ENCODE data around the gene SLC3A2. TPM values are rescaled to one million over a fixed set of nuclear protein-coding genes. Genes with fewer than 3 reads are reported as not detected.

The SLC3A2 gene
- total RNA-seq, 1 donor, result 259 TPM

DNA sequence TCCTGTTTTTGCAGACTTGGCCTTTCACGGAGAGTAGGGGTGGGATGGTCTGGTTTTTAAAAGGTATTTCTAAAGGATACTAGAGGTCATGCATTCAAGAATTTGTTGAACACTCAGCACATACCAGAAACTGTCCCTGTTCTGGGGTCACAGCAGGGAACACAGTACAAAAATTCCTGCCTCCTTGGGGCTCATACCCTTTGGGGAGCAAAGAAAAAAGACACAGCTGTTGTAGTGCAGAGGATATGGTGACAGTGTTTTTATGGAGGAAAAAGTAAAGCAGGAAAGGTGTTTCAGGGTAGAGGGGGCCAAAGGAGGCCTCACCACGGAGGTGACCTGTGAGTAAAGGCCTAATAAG, 8.4 kb downstream of the SLC3A2 start:
- peaks cover 22% of the 10 kb centered on the region for H3K4me1 ChIP-seq (ENCODE audit: insufficient read depth, low read length)
- H2AFZ ChIP-seq (ENCODE audit: low read length), result no peak overlapping the region
- no peak overlapping the region for H3K4me2 ChIP-seq (ENCODE audit: insufficient read depth, low read length)
- TF ChIP-seq, protein P1, sequence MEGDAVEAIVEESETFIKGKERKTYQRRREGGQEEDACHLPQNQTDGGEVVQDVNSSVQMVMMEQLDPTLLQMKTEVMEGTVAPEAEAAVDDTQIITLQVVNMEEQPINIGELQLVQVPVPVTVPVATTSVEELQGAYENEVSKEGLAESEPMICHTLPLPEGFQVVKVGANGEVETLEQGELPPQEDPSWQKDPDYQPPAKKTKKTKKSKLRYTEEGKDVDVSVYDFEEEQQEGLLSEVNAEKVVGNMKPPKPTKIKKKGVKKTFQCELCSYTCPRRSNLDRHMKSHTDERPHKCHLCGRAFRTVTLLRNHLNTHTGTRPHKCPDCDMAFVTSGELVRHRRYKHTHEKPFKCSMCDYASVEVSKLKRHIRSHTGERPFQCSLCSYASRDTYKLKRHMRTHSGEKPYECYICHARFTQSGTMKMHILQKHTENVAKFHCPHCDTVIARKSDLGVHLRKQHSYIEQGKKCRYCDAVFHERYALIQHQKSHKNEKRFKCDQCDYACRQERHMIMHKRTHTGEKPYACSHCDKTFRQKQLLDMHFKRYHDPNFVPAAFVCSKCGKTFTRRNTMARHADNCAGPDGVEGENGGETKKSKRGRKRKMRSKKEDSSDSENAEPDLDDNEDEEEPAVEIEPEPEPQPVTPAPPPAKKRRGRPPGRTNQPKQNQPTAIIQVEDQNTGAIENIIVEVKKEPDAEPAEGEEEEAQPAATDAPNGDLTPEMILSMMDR (IDR thresholded peaks at IDR 0.05; ENCODE audit: extremely low read depth, low read depth, low read length), result no peak
- peaks cover 56% of the 10 kb centered on the region for H3K36me3 ChIP-seq (ENCODE audit: insufficient read depth, low read length)
- peaks cover 31% of the 10 kb centered on the region for H3K79me2 ChIP-seq (ENCODE audit: insufficient read depth, low read length)
- no peaks in the 10 kb centered on the region for H3K27me3 ChIP-seq (ENCODE audit: insufficient read depth, low read length)
- peak; percentile 73 for DNase-seq (ENCODE audit: insufficient read length, low spot score, missing footprints)
- H3K27ac ChIP-seq (ENCODE audit: low read depth, low read length), result no peak overlapping the region
- H4K20me1 ChIP-seq (ENCODE audit: insufficient read depth, low read length), result peaks cover 59% of the 10 kb centered on the region
- no peaks in the 10 kb centered on the region for H3K9me3 ChIP-seq (ENCODE audit: low read depth, low read length)
- no peak overlapping the region for H3K4me3 ChIP-seq (ENCODE audit: insufficient read depth, low read length)

DNA sequence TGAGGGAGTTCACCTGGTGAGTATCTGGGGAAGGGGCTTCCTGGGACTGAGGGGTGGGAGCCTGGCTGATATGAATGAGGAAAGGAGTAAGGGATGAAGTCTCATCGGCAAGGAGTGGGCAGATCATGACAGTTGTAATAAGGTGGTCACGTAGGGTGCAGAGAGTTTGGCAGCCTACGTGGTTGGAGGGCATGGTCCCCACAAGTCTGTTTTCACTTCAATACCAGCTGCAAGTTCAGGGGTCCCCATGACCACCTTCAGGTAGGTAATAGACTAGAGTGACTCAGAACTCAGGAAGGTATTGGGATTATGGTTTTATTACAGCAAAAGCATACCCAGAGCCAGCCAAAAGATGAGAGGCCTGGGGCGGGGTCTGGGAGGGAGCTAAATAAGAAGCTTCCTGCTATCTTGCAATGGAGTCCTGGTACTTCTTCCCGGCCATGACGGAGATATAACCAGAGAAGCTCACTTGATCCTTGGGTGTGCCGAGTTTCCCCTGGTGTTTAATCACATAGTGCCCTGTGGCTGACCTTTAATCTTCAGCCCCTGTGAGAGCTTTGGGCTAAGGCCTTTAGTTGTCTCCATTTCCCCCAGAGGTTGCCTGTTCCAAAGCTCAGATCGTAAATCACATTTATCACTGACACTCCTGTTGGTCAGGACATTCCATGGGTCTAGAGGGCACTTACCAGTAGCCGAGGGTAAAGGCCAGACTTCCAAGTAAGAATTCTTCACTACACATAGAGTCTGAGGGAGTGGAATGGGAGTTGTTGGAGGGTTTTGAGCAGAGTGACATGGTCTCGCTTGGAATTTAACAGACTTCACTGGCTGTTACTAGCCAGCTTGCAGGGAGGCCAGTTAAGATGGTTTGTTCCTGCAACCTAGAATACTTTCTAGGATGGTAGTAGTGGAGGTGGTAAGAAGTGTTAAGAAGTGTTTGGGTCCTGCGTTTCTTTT, 9.1 kb downstream of the SLC3A2 start:
- no peak overlapping the region for H3K4me2 ChIP-seq (ENCODE audit: insufficient read depth, low read length)
- no peak overlapping the region for H2AFZ ChIP-seq (ENCODE audit: low read length)
- no peak overlapping the region for H3K4me3 ChIP-seq (ENCODE audit: insufficient read depth, low read length)
- TF ChIP-seq, protein P1 (IDR thresholded peaks at IDR 0.05; ENCODE audit: extremely low read depth, low read depth, low read length), result no peak
- H3K4me1 ChIP-seq (ENCODE audit: insufficient read depth, low read length), result peaks cover 17% of the 10 kb centered on the region
- H3K27me3 ChIP-seq (ENCODE audit: insufficient read depth, low read length), result no peaks in the 10 kb centered on the region
- DNase-seq (ENCODE audit: insufficient read length, low spot score, missing footprints), result peak; percentile 87
- peaks cover 49% of the 10 kb centered on the region for H3K36me3 ChIP-seq (ENCODE audit: insufficient read depth, low read length)
- no peak overlapping the region for H3K27ac ChIP-seq (ENCODE audit: low read depth, low read length)
- H3K79me2 ChIP-seq (ENCODE audit: insufficient read depth, low read length), result peaks cover 24% of the 10 kb centered on the region
- H3K9me3 ChIP-seq (ENCODE audit: low read depth, low read length), result no peaks in the 10 kb centered on the region
- H4K20me1 ChIP-seq (ENCODE audit: insufficient read depth, low read length), result peaks cover 52% of the 10 kb centered on the region

DNA sequence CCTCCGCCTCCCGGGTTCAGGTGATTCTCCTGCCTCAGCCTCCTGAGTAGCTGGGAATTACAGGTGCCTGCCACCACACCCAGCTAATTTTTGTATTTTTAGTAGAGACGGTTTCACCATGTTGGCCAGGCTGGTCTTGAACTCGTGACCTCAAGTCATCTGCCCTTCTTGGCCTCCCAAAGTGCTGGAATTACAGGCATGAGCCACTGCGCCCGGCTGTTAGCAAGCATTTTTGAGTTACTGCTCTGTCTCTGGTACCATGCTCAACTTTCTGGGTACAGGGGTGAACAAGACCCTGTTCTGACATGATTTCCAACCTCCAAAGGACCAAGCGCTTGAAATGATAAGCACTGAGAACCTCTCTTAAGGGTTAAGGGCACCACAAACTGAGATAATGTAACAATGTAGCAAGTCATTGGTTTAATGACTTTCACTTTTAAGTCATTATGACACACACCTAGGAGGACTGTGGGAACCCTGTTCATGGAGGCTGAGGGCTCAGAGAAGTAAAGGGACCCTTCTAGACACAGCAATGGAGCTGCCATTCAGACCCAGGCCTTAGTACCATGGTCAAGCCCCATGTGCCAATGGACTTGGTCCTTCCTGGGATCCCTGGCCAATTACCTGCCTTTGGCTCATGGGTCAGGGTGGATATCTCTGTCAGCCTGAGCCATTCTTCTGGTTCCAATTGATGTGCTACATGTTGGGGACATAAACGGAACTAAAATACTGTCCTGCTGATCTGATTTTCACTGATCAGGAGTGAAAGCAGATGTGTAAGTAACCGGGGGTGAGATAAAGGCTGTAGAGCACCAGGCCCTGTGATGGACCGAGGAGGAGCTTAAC, 11.6 kb downstream of the SLC3A2 start:
- H3K36me3 ChIP-seq (ENCODE audit: insufficient read depth, low read length), result peaks cover 25% of the 10 kb centered on the region
- H3K27me3 ChIP-seq (ENCODE audit: insufficient read depth, low read length), result no peaks in the 10 kb centered on the region
- H3K9me3 ChIP-seq (ENCODE audit: low read depth, low read length), result no peaks in the 10 kb centered on the region
- H4K20me1 ChIP-seq (ENCODE audit: insufficient read depth, low read length), result peaks cover 28% of the 10 kb centered on the region
- H3K27ac ChIP-seq (ENCODE audit: low read depth, low read length), result no peak overlapping the region
- no peak overlapping the region for H2AFZ ChIP-seq (ENCODE audit: low read length)
- peaks cover 10% of the 10 kb centered on the region for H3K4me1 ChIP-seq (ENCODE audit: insufficient read depth, low read length)
- DNase-seq (ENCODE audit: insufficient read length, low spot score, missing footprints), result no peak
- TF ChIP-seq, protein P1 (IDR thresholded peaks at IDR 0.05; ENCODE audit: extremely low read depth, low read depth, low read length), result no peak
- no peak overlapping the region for H3K4me3 ChIP-seq (ENCODE audit: insufficient read depth, low read length)
- no peaks in the 10 kb centered on the region for H3K79me2 ChIP-seq (ENCODE audit: insufficient read depth, low read length)
- H3K4me2 ChIP-seq (ENCODE audit: insufficient read depth, low read length), result no peak overlapping the region

DNA sequence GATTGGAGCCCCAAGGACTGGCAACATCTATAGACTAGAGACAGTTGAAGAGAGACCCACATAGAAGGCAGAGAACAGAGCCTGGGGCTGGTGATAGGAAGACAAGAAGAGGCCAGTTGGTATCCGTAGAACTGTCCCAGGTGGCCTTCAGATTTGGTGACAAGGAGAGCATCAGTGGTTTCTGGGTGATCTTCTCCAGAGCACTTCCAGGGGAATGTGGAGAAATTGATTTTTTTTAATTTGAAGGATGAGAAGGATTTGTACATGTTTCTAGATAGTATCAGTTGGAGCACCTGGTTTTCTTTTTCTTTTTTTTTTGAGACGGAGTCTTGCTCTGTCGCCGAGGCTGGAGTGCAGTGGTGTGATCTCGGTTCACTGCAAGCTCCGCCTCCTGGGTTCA, 14.8 kb downstream of the SLC3A2 start:
- no peaks in the 10 kb centered on the region for H3K9me3 ChIP-seq (ENCODE audit: low read depth, low read length)
- no peak overlapping the region for H3K4me3 ChIP-seq (ENCODE audit: insufficient read depth, low read length)
- TF ChIP-seq, protein P1 (IDR thresholded peaks at IDR 0.05; ENCODE audit: extremely low read depth, low read depth, low read length), result no peak
- H3K27ac ChIP-seq (ENCODE audit: low read depth, low read length), result no peak overlapping the region
- H2AFZ ChIP-seq (ENCODE audit: low read length), result no peak overlapping the region
- DNase-seq (ENCODE audit: insufficient read length, low spot score, missing footprints), result no peak
- H3K79me2 ChIP-seq (ENCODE audit: insufficient read depth, low read length), result no peaks in the 10 kb centered on the region
- no peaks in the 10 kb centered on the region for H3K4me1 ChIP-seq (ENCODE audit: insufficient read depth, low read length)
- peaks cover 7% of the 10 kb centered on the region for H3K27me3 ChIP-seq (ENCODE audit: insufficient read depth, low read length)
- no peaks in the 10 kb centered on the region for H3K36me3 ChIP-seq (ENCODE audit: insufficient read depth, low read length)
- H4K20me1 ChIP-seq (ENCODE audit: insufficient read depth, low read length), result no peaks in the 10 kb centered on the region
- no peak overlapping the region for H3K4me2 ChIP-seq (ENCODE audit: insufficient read depth, low read length)
